Endodermal cell (in vitro differentiated cells): ENCODE measurements around the gene DENND5A. TPM values are rescaled to one million over a fixed set of nuclear protein-coding genes. Genes with fewer than 3 reads are reported as not detected.

Source experiments
- DNase-seq: peaks from one replicate; pipeline ENCODE4 v3.0.0-alpha.2; 2017
- H3K27ac ChIP-seq: 2 replicates; pipeline ENCODE4 v1.5.1; 2013; ENCODE audit warnings: mild to moderate bottlenecking, low read depth, low read length, moderate library complexity
- H3K27me3 ChIP-seq: 2 replicates; pipeline ENCODE4 v1.6.1; 2013; ENCODE audit warnings: mild to moderate bottlenecking, low read length, moderate library complexity; ENCODE audit not compliant: insufficient read depth, control insufficient read depth, poor library complexity, severe bottlenecking
- H3K36me3 ChIP-seq: 2 replicates; pipeline ENCODE4 v1.7.0; 2013; ENCODE audit warnings: mild to moderate bottlenecking, low read length, moderate library complexity; ENCODE audit not compliant: control insufficient read depth, insufficient read depth
- H3K4me1 ChIP-seq: one replicate; pipeline ENCODE4 v1.7.0; 2013; ENCODE audit warnings: low read length; ENCODE audit not compliant: control insufficient read depth, insufficient read depth
- H3K4me3 ChIP-seq: 2 replicates; pipeline ENCODE4 v1.5.1; 2013; ENCODE audit warnings: mild to moderate bottlenecking, low read length, moderate library complexity
- H3K9ac ChIP-seq: 2 replicates; pipeline ENCODE4 v1.6.1; 2013; ENCODE audit warnings: mild to moderate bottlenecking, low read length, moderate library complexity; ENCODE audit not compliant: poor library complexity, severe bottlenecking; ENCODE audit errors: extremely low read depth
- H3K9me3 ChIP-seq: 2 replicates; pipeline ENCODE4 v1.6.1; 2013; ENCODE audit warnings: mild to moderate bottlenecking, low read length, moderate library complexity; ENCODE audit not compliant: control insufficient read depth
- H3K27ac Mint-ChIP-seq: 2 replicates; pipeline ENCODE4 v1.8.0; 2020; ENCODE audit warnings: mixed read lengths
- H3K27me3 Mint-ChIP-seq: 2 replicates; pipeline ENCODE4 v1.8.0; 2021; ENCODE audit warnings: mild to moderate bottlenecking, mixed read lengths; ENCODE audit not compliant: insufficient read depth
- H3K36me3 Mint-ChIP-seq: 2 replicates; pipeline ENCODE4 v1.8.0; 2020; ENCODE audit warnings: low read depth, mixed read lengths
- H3K4me1 Mint-ChIP-seq: 2 replicates; pipeline ENCODE4 v1.8.0; 2020; ENCODE audit warnings: mixed read lengths
- H3K4me3 Mint-ChIP-seq: 2 replicates; pipeline ENCODE4 v1.8.0; 2020; ENCODE audit warnings: mild to moderate bottlenecking, moderate library complexity, mixed read lengths
- H3K9me3 Mint-ChIP-seq: 2 replicates; pipeline ENCODE4 v1.8.0; 2020; ENCODE audit warnings: mild to moderate bottlenecking, mixed read lengths
- WGBS, 2 experiments: methylation state at CpG; one replicate each; pipeline versions ENCODE4 v1.1.5 to v1.1.7; 2013; ENCODE audit warnings: missing lambda C conversion rate in 2 of 2, mixed read lengths in 1 of 2; ENCODE audit not compliant: insufficient coverage in 1 of 2, insufficient read length in 1 of 2; 5-methylcytosine and 5-hydroxymethylcytosine counted together
- total RNA-seq, 2 donors: library from RNA; stranded (reverse); fragmentation: NEBNext Ultra II Directional in 1 of 2; extraction: Animal tissue kit (Norgen Biotek cat#: 25700) in 1 of 2; gene quantifications; 2 replicates in 1 of 2; 3 replicates in 1 of 2; pipeline ENCODE4 v1.2.1, GENCODE V29; 2021
- TF ChIP-seq, protein P1 (sequence below): fragments of 200-600 bp; sonication (generic); conservative IDR thresholded peaks from 2 replicates; pipeline ENCODE4 v1.5.0; 2021; ENCODE audit warnings: antibody characterized with exemption, mild to moderate bottlenecking

DENND5A gene
- total RNA-seq, 2 donors from 2014 or later = 119 to 171 TPM

DNA sequence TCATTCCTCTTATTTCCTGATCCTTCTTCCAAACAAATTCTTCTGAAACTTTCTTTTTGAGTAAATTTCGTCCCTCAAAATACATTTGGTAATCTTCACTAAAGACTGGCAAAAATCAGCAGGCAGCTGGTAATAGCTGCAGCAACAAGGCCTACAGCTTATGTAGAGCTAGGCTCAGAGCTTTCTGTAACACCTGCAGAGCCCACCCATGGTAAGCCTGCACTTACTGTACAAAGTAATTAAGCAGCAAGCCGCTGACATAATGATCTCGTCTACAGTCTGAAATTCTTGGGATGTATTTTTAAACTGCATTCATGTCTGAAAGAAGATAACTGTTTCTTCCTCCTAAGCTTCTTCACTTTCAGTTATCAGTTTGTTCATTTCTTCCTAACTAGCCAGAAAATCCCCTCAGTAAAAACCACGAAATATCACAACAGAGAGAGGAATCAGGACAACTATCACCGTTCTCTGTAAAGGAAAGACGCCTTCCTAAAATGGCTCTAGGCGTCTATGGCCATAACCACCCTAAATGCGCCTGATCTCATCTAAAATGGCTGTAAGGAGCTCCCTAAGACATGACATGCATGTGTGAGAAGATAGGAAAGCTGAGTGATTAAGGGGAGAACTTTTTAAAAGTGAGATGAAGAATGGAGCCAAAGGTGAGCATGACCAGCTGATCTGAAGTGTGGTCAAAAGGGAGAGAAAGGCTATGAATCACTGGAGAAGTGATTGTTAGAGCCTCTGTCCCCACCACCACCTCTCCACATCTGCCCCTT is 56.2 kb downstream of the DENND5A start:
- Mint-ChIP-seq H3K27me3 (no peaks in the 10 kb centered on the region), H3K4me3 (no peak overlapping the region), H3K4me1 (peaks cover 34% of the 10 kb centered on the region), H3K27ac (no peak overlapping the region), H3K9me3 (no peaks in the 10 kb centered on the region), H3K36me3 (peaks cover 10% of the 10 kb centered on the region)
- H3K4me3 ChIP-seq = no peak overlapping the region
- H3K36me3 ChIP-seq = peaks cover 21% of the 10 kb centered on the region
- no peak overlapping the region for H3K9ac ChIP-seq
- peaks cover 10% of the 10 kb centered on the region for H3K4me1 ChIP-seq
- no peak overlapping the region for H3K27ac ChIP-seq
- WGBS, 2 experiments = 86 to 91% methylated on average over 7 to 8 of the region's 8 CpGs
- DNase-seq = no peak
- no peaks in the 10 kb centered on the region for H3K9me3 ChIP-seq
- TF ChIP-seq, protein P1, sequence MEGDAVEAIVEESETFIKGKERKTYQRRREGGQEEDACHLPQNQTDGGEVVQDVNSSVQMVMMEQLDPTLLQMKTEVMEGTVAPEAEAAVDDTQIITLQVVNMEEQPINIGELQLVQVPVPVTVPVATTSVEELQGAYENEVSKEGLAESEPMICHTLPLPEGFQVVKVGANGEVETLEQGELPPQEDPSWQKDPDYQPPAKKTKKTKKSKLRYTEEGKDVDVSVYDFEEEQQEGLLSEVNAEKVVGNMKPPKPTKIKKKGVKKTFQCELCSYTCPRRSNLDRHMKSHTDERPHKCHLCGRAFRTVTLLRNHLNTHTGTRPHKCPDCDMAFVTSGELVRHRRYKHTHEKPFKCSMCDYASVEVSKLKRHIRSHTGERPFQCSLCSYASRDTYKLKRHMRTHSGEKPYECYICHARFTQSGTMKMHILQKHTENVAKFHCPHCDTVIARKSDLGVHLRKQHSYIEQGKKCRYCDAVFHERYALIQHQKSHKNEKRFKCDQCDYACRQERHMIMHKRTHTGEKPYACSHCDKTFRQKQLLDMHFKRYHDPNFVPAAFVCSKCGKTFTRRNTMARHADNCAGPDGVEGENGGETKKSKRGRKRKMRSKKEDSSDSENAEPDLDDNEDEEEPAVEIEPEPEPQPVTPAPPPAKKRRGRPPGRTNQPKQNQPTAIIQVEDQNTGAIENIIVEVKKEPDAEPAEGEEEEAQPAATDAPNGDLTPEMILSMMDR = no peak
- no peaks in the 10 kb centered on the region for H3K27me3 ChIP-seq

DNA sequence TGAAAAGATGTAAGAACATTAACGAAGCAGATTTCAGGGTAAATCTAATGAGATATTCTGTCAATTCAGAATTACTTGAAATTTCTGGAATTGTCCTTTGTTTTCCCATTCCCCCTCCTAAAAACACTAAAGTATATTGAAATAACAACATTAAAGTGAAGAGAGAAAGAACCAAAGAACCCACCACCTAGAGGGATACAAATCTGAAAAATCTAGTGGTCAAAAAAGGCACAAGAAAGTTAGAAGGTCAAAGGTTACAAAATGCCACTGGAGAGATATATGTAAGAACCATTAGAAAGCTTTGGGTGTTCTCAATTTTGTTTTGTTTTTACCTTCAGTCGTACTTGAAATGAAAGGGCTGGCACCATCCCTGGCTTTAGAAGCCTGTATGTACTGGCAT is 57.9 kb downstream of the DENND5A start:
- Histone ChIP-seq H3K36me3 (peaks cover 37% of the 10 kb centered on the region), H3K9ac (no peak overlapping the region), H3K4me3 (no peak overlapping the region), H3K27ac (no peak overlapping the region), H3K9me3 (no peaks in the 10 kb centered on the region), H3K27me3 (no peaks in the 10 kb centered on the region), H3K4me1 (peaks cover 10% of the 10 kb centered on the region)
- DNase-seq = no peak
- no peaks in the 10 kb centered on the region for H3K9me3 Mint-ChIP-seq
- H3K27me3 Mint-ChIP-seq = no peaks in the 10 kb centered on the region
- WGBS, 2 experiments = 93% methylated on average over 2 of the region's 2 CpGs; no CpG with 5 or more reads in 1 of the 2 experiments
- peak overlapping the region; percentile 18 for H3K27ac Mint-ChIP-seq
- TF ChIP-seq, protein P1 = no peak
- H3K36me3 Mint-ChIP-seq = peaks cover 23% of the 10 kb centered on the region
- peaks cover 37% of the 10 kb centered on the region for H3K4me1 Mint-ChIP-seq
- H3K4me3 Mint-ChIP-seq = no peak overlapping the region

DNA sequence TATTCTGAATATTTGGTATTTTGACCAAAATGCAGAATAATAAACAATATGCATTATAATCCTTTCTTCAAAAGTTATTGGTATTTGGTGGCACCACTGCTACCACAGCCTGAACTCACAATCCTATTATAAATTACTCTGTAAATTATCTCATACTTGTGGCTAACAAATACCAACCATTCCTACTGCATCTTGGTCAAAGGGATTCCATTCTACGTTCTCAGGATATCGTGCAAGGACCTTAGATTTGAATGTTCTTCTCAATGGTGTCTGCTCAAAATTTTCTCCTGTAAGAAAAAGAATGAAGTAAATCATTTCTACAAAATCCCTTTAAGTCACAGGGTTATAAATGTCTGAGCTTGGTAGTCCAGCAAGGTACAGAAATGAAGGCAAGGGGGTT is 58.7 kb downstream of the DENND5A start:
- Mint-ChIP-seq H3K4me1 (peaks cover 37% of the 10 kb centered on the region), H3K27ac (no peak overlapping the region), H3K36me3 (peaks cover 27% of the 10 kb centered on the region), H3K4me3 (no peak overlapping the region), H3K9me3 (no peaks in the 10 kb centered on the region), H3K27me3 (no peaks in the 10 kb centered on the region)
- 97 to 100% methylated on average over 2 of the region's 2 CpGs for WGBS, 2 experiments
- Histone ChIP-seq H3K4me1 (peaks cover 10% of the 10 kb centered on the region), H3K9me3 (no peaks in the 10 kb centered on the region), H3K9ac (no peak overlapping the region), H3K36me3 (peaks cover 44% of the 10 kb centered on the region), H3K4me3 (no peak overlapping the region), H3K27ac (no peak overlapping the region), H3K27me3 (no peaks in the 10 kb centered on the region)
- TF ChIP-seq, protein P1 = no peak
- DNase-seq = no peak
